Esophagus muscularis mucosa (tissue), 4 donors: ENCODE results near the gene EZR. TPM values are rescaled to one million over a fixed set of nuclear protein-coding genes. Genes with fewer than 3 reads are reported as not detected.

ENCODE experiments used
- DNase-seq: peaks from one replicate; pipeline ENCODE4 v3.0.0-alpha.2; 2017; ENCODE audit errors: extremely low spot score
- H3K27ac ChIP-seq, 4 donors: fragments of 200-600 bp; sonication (generic); replicated peaks in 1 of 4; 1 replicate in 3 of 4; 2 replicates in 1 of 4; pipeline ENCODE4 v1.5.1; 2016 to 2019; ENCODE audit warnings: mild to moderate bottlenecking in 1 of 4
- H3K27me3 ChIP-seq, 4 donors: fragments of 200-600 bp; sonication (generic); one replicate each; pipeline versions ENCODE4 v1.5.1 to v1.6.0; 2016 to 2019
- H3K36me3 ChIP-seq, 4 donors: fragments of 200-600 bp; sonication (generic); one replicate each; pipeline ENCODE4 v1.5.1; 2016 to 2019
- H3K4me1 ChIP-seq, 4 donors: fragments of 200-600 bp; sonication (generic); one replicate each; pipeline ENCODE4 v1.5.1; 2016 to 2019
- H3K4me3 ChIP-seq, 4 donors: fragments of 200-600 bp; sonication (generic); 1 replicate in 2 of 4; 2 replicates in 2 of 4; pipeline ENCODE4 v1.5.1; 2016 to 2019; ENCODE audit warnings: mild to moderate bottlenecking in 4 of 4, moderate library complexity in 1 of 4
- H3K9me3 ChIP-seq, 4 donors: fragments of 200-600 bp; sonication (generic); 1 replicate in 3 of 4; 2 replicates in 1 of 4; pipeline ENCODE4 v1.5.1; 2016 to 2019
- CTCF ChIP-seq, 3 experiments: fragments of 200-600 bp in 2 of 3; fragments of 450-650 bp in 1 of 3; sonication (generic) in 2 of 3; IDR thresholded peaks; one replicate each; pipeline ENCODE4 v1.5.1; 2017 to 2019; ENCODE audit warnings: antibody characterized with exemption in 3 of 3, mild to moderate bottlenecking in 2 of 3, moderate library complexity in 1 of 3
- EP300 ChIP-seq: sonication (generic); formaldehyde crosslinking; IDR thresholded peaks from one replicate; pipeline ENCODE4 v1.6.1; 2017; ENCODE audit warnings: antibody characterized with exemption
- POLR2A ChIP-seq: fragments of 450-650 bp; IDR thresholded peaks from one replicate; pipeline ENCODE4 v1.6.1; 2017; ENCODE audit warnings: antibody characterized with exemption, moderate library complexity, mild to moderate bottlenecking, low read depth
- POLR2AphosphoS5 ChIP-seq, 2 donors: sonication (generic); formaldehyde crosslinking; IDR thresholded peaks; one replicate each; pipeline ENCODE4 v1.6.1; 2017; ENCODE audit warnings: antibody characterized with exemption in 2 of 2
- WGBS: methylation state at CpG from one replicate; pipeline ENCODE4 v1.1.5; 2018; 5-methylcytosine and 5-hydroxymethylcytosine counted together
- intact Hi-C: fragments of 100-400 bp; cut with DNase I; formaldehyde crosslinking; loops from one replicate; pipeline ENCODE4 v1.15.1; 2023
- total RNA-seq, 4 donors: library from RNA; depleted of rRNA; stranded (reverse); fragments of >200 nt; gene quantifications; one replicate each; pipeline versions ENCODE4 v1.1.0 to v1.2.1, GENCODE V29; 2016

EZR gene
- total RNA-seq, 4 donors from 2014 or later: 205 to 226 (median 212) TPM

- Histone ChIP-seq H3K9me3 (no peaks in the 10 kb centered on the region), H3K4me1 (peaks cover 17 to 59% (median 52%) of the 10 kb centered on the region in 4 donors), H3K36me3 (no peaks in the 10 kb centered on the region), H3K4me3 (no peak overlapping the region), H3K27ac (peak overlapping the region; percentile 72 to 83 (median 76)), H3K27me3 (no peaks in the 10 kb centered on the region)
- peak; percentile 43 to 75 for TF ChIP-seq POLR2AphosphoS5 (IDR thresholded peaks at IDR 0.05)
- no peak for TF ChIP-seq POLR2A
- no peak for TF ChIP-seq CTCF (IDR thresholded peaks at IDR 0.05)
- intact Hi-C loops: loop anchor here (2.0 kb wide), 1 partner anchor 31 kb away; the partner anchor contains the start of gene EZR
- no peak for DNase-seq
- 35% methylated on average over 9 of the region's 9 CpGs for WGBS
These were observed 31.0 kb upstream of the EZR start for GRCh38 chr6:158849899-158850806.

- TF ChIP-seq EP300 (no peak), POLR2AphosphoS5 (IDR thresholded peaks at IDR 0.05) (no peak), POLR2A (no peak), CTCF (IDR thresholded peaks at IDR 0.05) (no peak)
- H3K4me1 ChIP-seq: peaks cover 12 to 52% (median 40%) of the 10 kb centered on the region in 4 donors
- peak overlapping the region in 1 of 4 donors; percentile 22 for H3K27ac ChIP-seq
- no peaks in the 10 kb centered on the region for H3K9me3 ChIP-seq
- DNase-seq: no peak
- no peak overlapping the region for H3K4me3 ChIP-seq
- intact Hi-C loops: no loop called here
- H3K36me3 ChIP-seq: no peaks in the 10 kb centered on the region
- 96% methylated on average over 7 of the region's 7 CpGs for WGBS
- no peaks in the 10 kb centered on the region for H3K27me3 ChIP-seq
These were observed 29.3 kb upstream of the EZR start for GRCh38 chr6:158848490-158848895.

- Histone ChIP-seq H3K27me3 (no peaks in the 10 kb centered on the region), H3K9me3 (no peaks in the 10 kb centered on the region), H3K36me3 (no peaks in the 10 kb centered on the region), H3K4me3 (no peak overlapping the region), H3K27ac (no peak overlapping the region), H3K4me1 (peaks cover 8 to 45% (median 33%) of the 10 kb centered on the region in 4 donors)
- intact Hi-C loops: no loop called here
- no peak for DNase-seq
- TF ChIP-seq POLR2A (no peak), POLR2AphosphoS5 (IDR thresholded peaks at IDR 0.05) (no peak), EP300 (no peak), CTCF (IDR thresholded peaks at IDR 0.05) (no peak)
- WGBS: 96% methylated on average over 4 of the region's 4 CpGs
These were observed 28.6 kb upstream of the EZR start for GRCh38 chr6:158847786-158848185.

GRCh38 chr6:158847012-158847529 is 27.9 kb upstream of the EZR start:
- intact Hi-C loops: no loop called here
- H3K27me3 ChIP-seq: no peaks in the 10 kb centered on the region
- no peak for TF ChIP-seq EP300
- no peak for TF ChIP-seq POLR2AphosphoS5 (IDR thresholded peaks at IDR 0.05)
- TF ChIP-seq POLR2A: no peak
- no peak for TF ChIP-seq CTCF (IDR thresholded peaks at IDR 0.05)
- peaks cover 4 to 38% (median 26%) of the 10 kb centered on the region in 4 donors for H3K4me1 ChIP-seq
- H3K27ac ChIP-seq: no peak overlapping the region
- no peaks in the 10 kb centered on the region for H3K36me3 ChIP-seq
- no peak for DNase-seq
- no peak overlapping the region for H3K4me3 ChIP-seq
- no peaks in the 10 kb centered on the region for H3K9me3 ChIP-seq
- 90% methylated on average over 11 of the region's 11 CpGs for WGBS
